H9 (cell line): ENCODE results near the gene RERE. TPM values are rescaled to one million over a fixed set of nuclear protein-coding genes. Genes with fewer than 3 reads are reported as not detected.

Experiments
- DNase-seq: peaks from one replicate; pipeline ENCODE4 v3.0.0-alpha.2; 2017
- H2AFZ ChIP-seq: one replicate; pipeline ENCODE4 v1.6.1; 2013; ENCODE audit warnings: mild to moderate bottlenecking, low read length, control low read depth, moderate library complexity
- H2AK5ac ChIP-seq: 2 replicates; pipeline ENCODE4 v1.6.1; 2013; ENCODE audit warnings: low read length, control low read depth, mixed read lengths; ENCODE audit not compliant: insufficient read length
- H2BK120ac ChIP-seq: one replicate; pipeline ENCODE4 v1.6.1; 2013; ENCODE audit warnings: low read depth, mild to moderate bottlenecking, low read length, control low read depth, inconsistent platforms; ENCODE audit not compliant: poor library complexity, severe bottlenecking
- H2BK12ac ChIP-seq: 2 replicates; pipeline ENCODE4 v1.6.1; 2013; ENCODE audit warnings: low read length, control low read depth, mixed read lengths, low read depth; ENCODE audit not compliant: insufficient read length
- H2BK15ac ChIP-seq: 2 replicates; pipeline ENCODE4 v1.6.1; 2013; ENCODE audit warnings: low read depth, low read length, control low read depth
- H2BK20ac ChIP-seq: one replicate; pipeline ENCODE4 v1.6.1; 2013; ENCODE audit warnings: low read depth, mild to moderate bottlenecking, low read length, control low read depth, inconsistent platforms; ENCODE audit not compliant: poor library complexity, severe bottlenecking
- H2BK5ac ChIP-seq: 2 replicates; pipeline ENCODE4 v1.6.1; 2013; ENCODE audit warnings: low read length, control low read depth, mixed read lengths; ENCODE audit not compliant: insufficient read length
- H3K14ac ChIP-seq: 2 replicates; pipeline ENCODE4 v1.6.1; 2013; ENCODE audit warnings: low read length, control low read depth; ENCODE audit not compliant: insufficient read depth
- H3K18ac ChIP-seq: 2 replicates; pipeline ENCODE4 v1.6.1; 2013; ENCODE audit warnings: low read depth, mild to moderate bottlenecking, mixed read lengths, low read length, control low read depth; ENCODE audit not compliant: insufficient read length
- H3K23ac ChIP-seq: 2 replicates; pipeline ENCODE4 v1.6.1; 2013; ENCODE audit warnings: low read length, control low read depth, mixed read lengths, low read depth; ENCODE audit not compliant: insufficient read length
- H3K23me2 ChIP-seq: 2 replicates; pipeline ENCODE4 v1.6.1; 2013; ENCODE audit warnings: low read depth, mild to moderate bottlenecking, mixed read lengths, low read length, control low read depth; ENCODE audit not compliant: insufficient read length, poor library complexity, severe bottlenecking
- H3K27ac ChIP-seq: 2 replicates; pipeline ENCODE4 v1.5.1; 2013; ENCODE audit warnings: low read length, control low read depth, mixed read lengths, low read depth; ENCODE audit not compliant: insufficient read length
- H3K27me3 ChIP-seq: 2 replicates; pipeline ENCODE4 v1.6.1; 2013; ENCODE audit warnings: low read length, control low read depth, inconsistent platforms; ENCODE audit not compliant: insufficient read depth
- H3K4ac ChIP-seq: 2 replicates; pipeline ENCODE4 v1.6.1; 2013; ENCODE audit warnings: low read depth, mild to moderate bottlenecking, control low read depth, inconsistent platforms, low read length, moderate library complexity
- H3K4me1 ChIP-seq: 2 replicates; pipeline ENCODE4 v1.6.1; 2013; ENCODE audit warnings: low read length, control low read depth, inconsistent platforms; ENCODE audit not compliant: insufficient read depth
- H3K4me2 ChIP-seq: 2 replicates; pipeline ENCODE4 v1.6.1; 2013; ENCODE audit warnings: low read length, control low read depth, mixed read lengths; ENCODE audit not compliant: insufficient read length, insufficient read depth
- H3K56ac ChIP-seq: 2 replicates; pipeline ENCODE4 v1.6.1; 2013; ENCODE audit warnings: low read depth, mild to moderate bottlenecking, mixed read lengths, low read length, control low read depth; ENCODE audit not compliant: insufficient read length
- H3K79me1 ChIP-seq: 2 replicates; pipeline ENCODE4 v1.6.1; 2013; ENCODE audit warnings: low read depth, mild to moderate bottlenecking, moderate library complexity, low read length, control low read depth, inconsistent platforms; ENCODE audit not compliant: insufficient read depth, poor library complexity, severe bottlenecking
- H3K79me2 ChIP-seq: 2 replicates; pipeline ENCODE4 v1.6.1; 2013; ENCODE audit warnings: low read length, control low read depth, inconsistent platforms; ENCODE audit not compliant: insufficient read depth
- H3K9ac ChIP-seq: 2 replicates; pipeline ENCODE4 v1.6.1; 2013; ENCODE audit warnings: low read length, control low read depth, mixed read lengths; ENCODE audit not compliant: insufficient read length; ENCODE audit errors: extremely low read depth
- H3K9me3 ChIP-seq: one replicate; pipeline ENCODE4 v1.6.1; 2013; ENCODE audit warnings: low read depth, low read length, inconsistent platforms; ENCODE audit not compliant: control insufficient read depth
- H3T11ph ChIP-seq: one replicate; pipeline ENCODE4 v1.6.1; 2013; ENCODE audit warnings: mild to moderate bottlenecking, low read length, control low read depth, inconsistent platforms
- H4K20me1 ChIP-seq: one replicate; pipeline ENCODE4 v1.6.1; 2013; ENCODE audit not compliant: control insufficient read depth, insufficient read length, insufficient read depth
- H4K5ac ChIP-seq: 2 replicates; pipeline ENCODE4 v1.6.1; 2013; ENCODE audit warnings: low read depth, mild to moderate bottlenecking, mixed read lengths, low read length, control low read depth; ENCODE audit not compliant: insufficient read length
- H4K8ac ChIP-seq: replicated peaks from 2 replicates; pipeline ENCODE4 v1.6.1; 2013; ENCODE audit warnings: low read length, control low read depth, mixed read lengths, low read depth; ENCODE audit not compliant: insufficient read length
- H4K91ac ChIP-seq: 2 replicates; pipeline ENCODE4 v1.6.1; 2013; ENCODE audit warnings: low read depth, mild to moderate bottlenecking, moderate library complexity, mixed read lengths, low read length, control low read depth; ENCODE audit not compliant: insufficient read length
- H3K27ac Mint-ChIP-seq, 3 experiments: 2 replicates in 2 of 3; 3 replicates in 1 of 3; pipeline ENCODE4 v1.8.0; 2020 to 2021; ENCODE audit warnings: mixed read lengths in 3 of 3, mild to moderate bottlenecking in 1 of 3, moderate library complexity in 1 of 3
- H3K27me3 Mint-ChIP-seq: 2 replicates; pipeline ENCODE4 v1.8.0; 2021; ENCODE audit warnings: low read depth, mild to moderate bottlenecking, moderate library complexity, mixed read lengths
- H3K36me3 Mint-ChIP-seq, 3 experiments: 2 replicates in 2 of 3; 3 replicates in 1 of 3; pipeline ENCODE4 v1.8.0; 2020 to 2021; ENCODE audit warnings: low read depth in 3 of 3, mixed read lengths in 3 of 3; ENCODE audit not compliant: insufficient read depth in 1 of 3
- H3K4me1 Mint-ChIP-seq, 2 experiments: 2 replicates each; pipeline ENCODE4 v1.8.0; 2020; ENCODE audit warnings: mixed read lengths in 2 of 2
- H3K4me3 Mint-ChIP-seq, 2 experiments: 2 replicates in 1 of 2; 3 replicates in 1 of 2; pipeline ENCODE4 v1.8.0; 2020 to 2021; ENCODE audit warnings: mild to moderate bottlenecking in 2 of 2, mixed read lengths in 2 of 2, moderate library complexity in 1 of 2
- H3K9me3 Mint-ChIP-seq, 2 experiments: 2 replicates in 1 of 2; 3 replicates in 1 of 2; pipeline ENCODE4 v1.8.0; 2020; ENCODE audit warnings: mild to moderate bottlenecking in 2 of 2, mixed read lengths in 2 of 2, moderate library complexity in 1 of 2
- WGBS: extraction: QIAGEN DNeasy Blood & Tissue Kit; methylation state at CpG from one replicate; pipeline ENCODE4 v1.1.7; 2013; ENCODE audit warnings: missing lambda C conversion rate, low lambda C conversion rate, mixed read lengths; ENCODE audit not compliant: insufficient read length; ENCODE audit errors: extremely low coverage; 5-methylcytosine and 5-hydroxymethylcytosine counted together
- total RNA-seq: library from RNA; stranded (reverse); gene quantifications from 2 replicates; pipeline ENCODE4 v1.2.1, GENCODE V29; 2021
- TF ChIP-seq, protein P1 (sequence below): fragments of 200-600 bp; sonication (generic); conservative IDR thresholded peaks from 3 replicates; pipeline ENCODE4 v1.8.0; 2021; ENCODE audit warnings: antibody characterized with exemption, mild to moderate bottlenecking

RERE gene
- total RNA-seq, 1 experiment from 2014 or later = 103 TPM

DNA sequence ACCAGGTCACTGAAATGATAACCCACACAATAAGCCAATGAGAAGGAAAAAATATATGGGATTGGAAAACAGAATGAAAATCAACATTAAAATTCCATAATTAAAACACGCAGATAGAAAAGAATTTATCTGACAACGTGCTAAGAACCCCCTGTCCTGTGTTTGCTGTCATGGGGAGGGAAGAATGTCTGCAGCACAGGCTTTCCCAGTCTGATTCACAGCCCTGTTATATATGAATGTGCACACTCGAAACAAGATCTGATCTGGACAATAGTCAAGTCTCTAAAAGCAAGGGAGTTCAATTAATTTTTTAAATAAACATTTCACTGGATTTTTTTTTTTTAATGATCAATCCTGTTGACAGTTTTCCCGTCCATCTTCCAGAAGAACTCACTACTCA, 220.0 kb downstream of the RERE start:
- Histone ChIP-seq H3K27ac (no peak overlapping the region), H3K27me3 (no peaks in the 10 kb centered on the region), H3K4me1 (peaks cover 5% of the 10 kb centered on the region), H3K4me2 (no peak overlapping the region), H3K18ac (no peak overlapping the region), H4K91ac (no peak overlapping the region), H2AFZ (no peak overlapping the region), H3K4ac (no peak overlapping the region), H4K8ac (no peak overlapping the region), H3K79me2 (peaks cover 17% of the 10 kb centered on the region; the same call in 1 of the 2 replicates), H3K79me1 (peaks cover 4% of the 10 kb centered on the region), H3K23ac (no peak overlapping the region), H3K23me2 (no peaks in the 10 kb centered on the region), H3T11ph (no peak overlapping the region), H2BK120ac (no peak overlapping the region), H2BK12ac (no peak overlapping the region), H3K56ac (no peak overlapping the region), H3K9ac (no peak overlapping the region), H2AK5ac (no peak overlapping the region), H4K20me1 (no peaks in the 10 kb centered on the region), H2BK5ac (no peak overlapping the region), H3K14ac (no peak overlapping the region), H3K9me3 (no peaks in the 10 kb centered on the region), H2BK20ac (no peak overlapping the region), H4K5ac (no peak overlapping the region), H2BK15ac (no peak overlapping the region)
- Mint-ChIP-seq H3K27ac (peak overlapping the region in 1 of 3 experiments; percentile 57; a peak in 2 of 7 replicates), H3K36me3 (peaks cover 8 to 19% (median 15%) of the 10 kb centered on the region in 3 experiments; a peak in 6 of 7 replicates), H3K4me1 (peaks cover 35 to 50% of the 10 kb centered on the region in 2 experiments), H3K9me3 (no peaks in the 10 kb centered on the region; a peak in 2 of 5 replicates), H3K27me3 (no peaks in the 10 kb centered on the region), H3K4me3 (no peak overlapping the region)
- no CpG with 5 or more reads among the region's 4 CpGs for WGBS
- TF ChIP-seq, protein P1, sequence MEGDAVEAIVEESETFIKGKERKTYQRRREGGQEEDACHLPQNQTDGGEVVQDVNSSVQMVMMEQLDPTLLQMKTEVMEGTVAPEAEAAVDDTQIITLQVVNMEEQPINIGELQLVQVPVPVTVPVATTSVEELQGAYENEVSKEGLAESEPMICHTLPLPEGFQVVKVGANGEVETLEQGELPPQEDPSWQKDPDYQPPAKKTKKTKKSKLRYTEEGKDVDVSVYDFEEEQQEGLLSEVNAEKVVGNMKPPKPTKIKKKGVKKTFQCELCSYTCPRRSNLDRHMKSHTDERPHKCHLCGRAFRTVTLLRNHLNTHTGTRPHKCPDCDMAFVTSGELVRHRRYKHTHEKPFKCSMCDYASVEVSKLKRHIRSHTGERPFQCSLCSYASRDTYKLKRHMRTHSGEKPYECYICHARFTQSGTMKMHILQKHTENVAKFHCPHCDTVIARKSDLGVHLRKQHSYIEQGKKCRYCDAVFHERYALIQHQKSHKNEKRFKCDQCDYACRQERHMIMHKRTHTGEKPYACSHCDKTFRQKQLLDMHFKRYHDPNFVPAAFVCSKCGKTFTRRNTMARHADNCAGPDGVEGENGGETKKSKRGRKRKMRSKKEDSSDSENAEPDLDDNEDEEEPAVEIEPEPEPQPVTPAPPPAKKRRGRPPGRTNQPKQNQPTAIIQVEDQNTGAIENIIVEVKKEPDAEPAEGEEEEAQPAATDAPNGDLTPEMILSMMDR = no peak
- DNase-seq = no peak
